ENCODE measurements around the gene SPAG6.

The SPAG6 gene

GRCh38 chr10:22464966-22465629 is 119.8 kb downstream of the SPAG6 start:
- DNase-seq, result no peak

GRCh38 chr10:22466763-22467334 is 121.6 kb downstream of the SPAG6 start:
- DNase-seq, result no peak

Measured in NCI-H69 (cell line).